Fibroblast of the aortic adventitia (primary cell): ENCODE measurements around the gene FGFR2. TPM values are rescaled to one million over a fixed set of nuclear protein-coding genes. Genes with fewer than 3 reads are reported as not detected.
A peak's percentile ranks its signal among the peaks of the same experiment; 100 is the strongest.

ENCODE experiments used
- DNase-seq: peaks from one replicate; pipeline ENCODE4 v3.0.0-alpha.2; 2010; ENCODE audit warnings: low read depth
- H3K4me3 ChIP-seq: 2 replicates; pipeline ENCODE4 v1.5.1; 2011; ENCODE audit warnings: low read depth, mild to moderate bottlenecking, control low read depth, low read length, moderate library complexity
- total RNA-seq: library from RNA; depleted of rRNA; stranded (reverse); fragments of >200 nt; gene quantifications from 2 replicates; pipeline ENCODE4 v1.2.3, GENCODE V29; 2012; ENCODE audit warnings: low replicate concordance
- TF ChIP-seq, protein P1 (sequence below): IDR thresholded peaks from 2 replicates; pipeline ENCODE4 v1.5.1; 2011; ENCODE audit warnings: mild to moderate bottlenecking, low read length, control low read depth, inconsistent platforms; ENCODE audit not compliant: insufficient read depth

Gene FGFR2
- total RNA-seq, 1 donor = not detected

DNA sequence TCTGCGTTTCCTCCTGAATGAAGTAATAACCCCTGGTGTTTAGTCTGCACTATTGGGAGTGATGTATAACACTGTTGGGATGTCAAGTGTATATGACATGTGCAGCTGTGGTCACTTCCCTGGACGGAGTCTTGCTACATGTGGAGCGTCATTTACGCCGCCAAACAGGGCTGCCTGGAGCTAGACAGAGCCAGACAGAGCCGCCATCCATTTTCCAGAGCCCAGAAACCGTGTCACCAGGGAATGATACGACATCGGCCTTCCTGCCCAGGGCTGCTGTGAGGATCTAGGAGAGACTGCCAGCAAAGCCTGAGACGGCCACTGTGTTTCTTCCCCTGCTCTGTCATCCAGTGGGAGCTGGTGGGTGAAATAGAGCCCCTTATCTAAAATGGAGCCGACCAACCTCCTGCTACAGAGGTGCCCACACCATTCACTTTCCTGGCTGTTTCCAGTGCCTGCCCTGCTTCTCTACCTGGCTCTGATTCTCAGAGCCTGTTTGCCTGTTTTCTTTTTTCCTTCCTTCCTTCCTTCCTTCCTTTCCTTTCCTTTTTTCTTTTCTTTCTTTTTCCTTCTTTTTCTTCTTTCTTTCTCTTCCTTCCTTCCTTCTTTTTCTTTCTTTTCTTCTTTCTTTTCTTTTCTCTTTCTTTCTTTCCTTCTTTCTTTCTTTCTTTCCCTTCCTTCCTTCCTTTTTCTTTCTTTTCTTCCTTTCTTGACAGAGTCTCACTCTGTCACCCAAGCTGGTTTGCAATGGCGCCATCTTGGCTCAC is 13.3 kb upstream of the FGFR2 start:
- no peak overlapping the region for H3K4me3 ChIP-seq
- DNase-seq = no peak
- TF ChIP-seq, protein P1, sequence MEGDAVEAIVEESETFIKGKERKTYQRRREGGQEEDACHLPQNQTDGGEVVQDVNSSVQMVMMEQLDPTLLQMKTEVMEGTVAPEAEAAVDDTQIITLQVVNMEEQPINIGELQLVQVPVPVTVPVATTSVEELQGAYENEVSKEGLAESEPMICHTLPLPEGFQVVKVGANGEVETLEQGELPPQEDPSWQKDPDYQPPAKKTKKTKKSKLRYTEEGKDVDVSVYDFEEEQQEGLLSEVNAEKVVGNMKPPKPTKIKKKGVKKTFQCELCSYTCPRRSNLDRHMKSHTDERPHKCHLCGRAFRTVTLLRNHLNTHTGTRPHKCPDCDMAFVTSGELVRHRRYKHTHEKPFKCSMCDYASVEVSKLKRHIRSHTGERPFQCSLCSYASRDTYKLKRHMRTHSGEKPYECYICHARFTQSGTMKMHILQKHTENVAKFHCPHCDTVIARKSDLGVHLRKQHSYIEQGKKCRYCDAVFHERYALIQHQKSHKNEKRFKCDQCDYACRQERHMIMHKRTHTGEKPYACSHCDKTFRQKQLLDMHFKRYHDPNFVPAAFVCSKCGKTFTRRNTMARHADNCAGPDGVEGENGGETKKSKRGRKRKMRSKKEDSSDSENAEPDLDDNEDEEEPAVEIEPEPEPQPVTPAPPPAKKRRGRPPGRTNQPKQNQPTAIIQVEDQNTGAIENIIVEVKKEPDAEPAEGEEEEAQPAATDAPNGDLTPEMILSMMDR = no peak

DNA sequence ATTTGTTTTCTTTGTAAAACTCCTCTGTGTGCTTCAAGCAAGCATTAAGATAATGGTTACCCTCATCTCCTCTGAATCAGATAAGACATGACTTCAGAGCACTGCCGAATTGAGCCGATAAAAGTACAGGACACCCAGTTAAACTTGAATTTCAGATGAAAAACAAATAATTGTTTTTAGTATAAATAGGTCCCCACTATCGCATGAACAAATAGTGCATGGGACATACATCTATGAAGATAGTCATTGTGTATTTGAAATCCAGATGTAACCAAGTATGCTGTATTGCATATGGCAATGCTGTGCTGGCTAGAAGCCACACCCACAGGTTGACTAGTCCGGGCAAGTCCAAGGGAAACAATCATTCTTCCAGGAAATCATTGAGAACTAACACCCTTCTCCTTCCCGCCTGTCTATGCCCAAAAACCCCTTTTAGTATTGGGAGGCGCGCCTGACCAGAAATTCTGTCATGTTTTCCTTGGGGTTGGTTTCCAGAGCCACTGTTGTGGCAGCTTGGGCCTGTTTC is 12.6 kb upstream of the FGFR2 start:
- TF ChIP-seq, protein P1 = no peak
- no peak overlapping the region for H3K4me3 ChIP-seq
- no peak for DNase-seq

DNA sequence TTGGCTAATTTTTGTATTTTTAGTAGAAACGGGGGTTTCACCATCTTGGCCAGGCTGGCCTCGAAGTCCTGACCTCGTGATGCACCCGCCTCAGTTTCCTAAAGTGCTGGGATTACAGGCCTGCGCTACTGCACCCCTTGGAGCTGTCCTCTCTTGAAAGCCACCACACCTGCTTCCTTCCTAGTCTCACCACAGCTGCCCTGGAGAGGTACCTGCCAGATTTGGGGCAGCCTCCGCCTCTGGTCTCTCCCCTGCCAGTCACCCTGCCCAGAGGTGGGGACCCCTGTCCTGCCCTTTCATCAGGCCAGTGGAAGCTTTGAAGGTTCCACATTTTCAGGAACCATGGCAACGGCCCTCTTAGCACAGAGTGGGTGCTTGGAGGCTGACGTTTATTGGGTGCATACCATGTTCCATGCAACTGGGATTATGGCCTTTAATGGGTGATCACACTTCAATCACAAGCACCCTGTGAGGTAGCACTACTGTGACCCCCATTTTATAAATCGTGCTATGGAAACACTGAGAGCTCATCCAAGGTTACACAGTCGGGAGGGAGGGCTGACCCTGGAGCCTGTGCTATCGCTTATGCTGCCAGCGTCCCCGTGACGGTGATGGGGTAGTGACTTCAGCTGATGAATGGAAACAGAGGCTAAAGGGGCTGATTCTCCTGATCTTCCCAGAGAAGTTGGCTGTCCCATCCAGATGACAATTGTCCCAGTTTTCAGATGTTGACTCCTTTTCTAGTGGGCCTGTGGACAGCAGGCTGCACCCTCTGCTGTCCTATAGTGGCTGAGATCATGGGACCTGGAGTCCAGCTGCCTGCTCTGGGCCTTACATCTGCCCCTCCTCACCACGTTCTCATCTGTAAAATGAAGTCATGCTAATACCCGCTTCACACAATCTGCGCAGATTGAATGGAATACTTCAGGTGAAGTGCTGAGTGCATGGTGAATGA is 11.5 kb upstream of the FGFR2 start:
- TF ChIP-seq, protein P1 = no peak
- no peak overlapping the region for H3K4me3 ChIP-seq
- DNase-seq = no peak

DNA sequence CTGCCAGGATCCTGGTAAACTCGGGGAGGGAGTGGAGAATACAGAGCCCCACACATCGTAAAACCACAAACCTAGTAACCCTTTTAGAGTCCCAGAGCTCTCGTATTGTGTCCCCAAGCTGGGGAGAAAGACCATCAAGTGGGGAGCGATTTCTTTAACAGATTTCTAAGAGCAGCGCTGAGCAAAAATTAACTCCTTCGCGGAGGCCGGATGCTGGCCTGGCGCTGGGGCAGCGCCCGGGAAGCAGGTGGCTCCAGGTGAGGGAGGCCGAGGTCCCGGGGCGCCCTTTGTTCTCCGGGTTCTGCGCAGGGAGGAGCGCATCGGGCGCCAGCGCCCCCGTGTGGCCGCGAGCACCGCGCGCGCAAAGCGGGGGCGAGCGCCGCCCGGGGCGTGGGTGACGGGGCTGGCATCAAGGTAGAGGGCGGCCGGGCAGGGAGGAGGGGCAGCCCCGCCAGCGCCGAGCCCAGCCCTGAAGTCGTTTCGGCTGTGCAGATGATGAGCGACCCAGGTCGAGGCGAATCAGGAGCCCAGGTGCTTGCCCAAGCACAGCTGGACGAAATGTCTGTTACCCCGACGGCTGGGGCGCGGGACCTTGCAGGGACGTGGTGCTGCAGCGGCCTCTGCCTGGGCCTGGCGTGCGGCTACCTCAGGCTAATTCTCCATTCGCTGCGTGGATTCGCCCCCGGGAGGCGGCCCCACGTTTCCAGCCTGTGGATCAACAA is 10.4 kb upstream of the FGFR2 start:
- H3K4me3 ChIP-seq = no peak overlapping the region
- TF ChIP-seq, protein P1 = peak; percentile 3
- DNase-seq = no peak

DNA sequence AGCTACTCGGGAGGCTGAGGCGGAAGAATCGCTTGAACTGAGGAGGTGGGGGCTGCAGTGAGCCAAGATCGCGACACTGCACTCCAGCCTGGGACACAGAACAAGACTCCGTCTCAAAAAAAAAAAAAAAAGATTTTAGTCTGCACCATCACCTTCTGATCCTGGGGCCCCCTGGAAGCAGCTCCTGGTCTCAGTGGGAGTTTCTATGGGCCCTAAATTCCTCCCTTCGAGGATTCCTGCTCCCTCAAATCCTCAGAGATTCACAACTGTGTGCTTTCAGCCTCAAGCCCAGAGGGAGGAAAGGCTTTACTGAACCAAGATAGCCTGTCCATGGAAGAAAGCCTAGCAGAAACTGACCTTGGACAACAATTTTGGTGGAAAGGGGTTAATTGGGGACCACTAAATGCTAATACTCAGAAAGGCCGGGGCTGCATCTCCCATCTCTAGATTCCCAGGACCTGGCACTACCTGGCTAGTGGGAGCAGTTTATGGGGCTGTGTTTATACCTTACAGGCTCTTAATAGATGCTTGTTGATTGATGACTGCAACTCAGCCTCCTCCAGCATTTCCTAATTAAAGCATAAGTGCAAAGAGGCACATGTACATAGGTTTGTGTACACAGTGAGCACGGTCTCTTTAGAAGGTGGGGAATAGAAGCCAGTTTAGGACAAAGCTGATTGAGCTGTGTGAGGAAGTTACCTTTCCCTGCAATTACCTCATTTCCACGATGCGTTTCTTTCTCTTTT is 9.2 kb upstream of the FGFR2 start:
- TF ChIP-seq, protein P1 = no peak
- no peak for DNase-seq
- H3K4me3 ChIP-seq = no peak overlapping the region

DNA sequence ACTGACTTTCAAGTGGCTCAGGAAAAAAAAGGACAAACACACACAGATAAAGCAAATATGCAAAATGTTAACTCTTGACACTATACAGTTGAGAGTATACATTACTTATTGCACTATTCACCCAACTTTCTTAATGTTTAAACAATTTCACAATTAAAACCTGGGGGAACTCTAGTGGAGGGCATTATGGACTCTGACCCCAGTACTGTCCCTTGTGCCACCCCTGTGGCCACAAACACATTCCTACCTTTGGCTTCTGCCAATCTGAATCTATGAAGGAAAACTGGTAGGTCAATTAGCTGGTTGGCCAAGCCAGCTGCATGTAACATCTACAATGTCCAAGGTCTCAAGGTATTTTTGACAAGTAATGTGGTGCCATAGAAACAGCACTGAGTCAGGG is 7.5 kb upstream of the FGFR2 start:
- no peak overlapping the region for H3K4me3 ChIP-seq
- no peak for DNase-seq
- TF ChIP-seq, protein P1 = no peak
